DMS79 treated with DMSO at 0.1 percent for 48 hours (cell line): Measurements from ENCODE around the gene LITAF.
"Not testable (repeated sequence)": the region's sequence is repeated elsewhere in the genome, so short reads cannot be mapped to it uniquely, and the experiment has no call there.

Source experiments
- DNase-seq: peaks from one replicate; lab custom pipeline; 2025; lab: John Stamatoyannopoulos, UW

Gene LITAF

DNA sequence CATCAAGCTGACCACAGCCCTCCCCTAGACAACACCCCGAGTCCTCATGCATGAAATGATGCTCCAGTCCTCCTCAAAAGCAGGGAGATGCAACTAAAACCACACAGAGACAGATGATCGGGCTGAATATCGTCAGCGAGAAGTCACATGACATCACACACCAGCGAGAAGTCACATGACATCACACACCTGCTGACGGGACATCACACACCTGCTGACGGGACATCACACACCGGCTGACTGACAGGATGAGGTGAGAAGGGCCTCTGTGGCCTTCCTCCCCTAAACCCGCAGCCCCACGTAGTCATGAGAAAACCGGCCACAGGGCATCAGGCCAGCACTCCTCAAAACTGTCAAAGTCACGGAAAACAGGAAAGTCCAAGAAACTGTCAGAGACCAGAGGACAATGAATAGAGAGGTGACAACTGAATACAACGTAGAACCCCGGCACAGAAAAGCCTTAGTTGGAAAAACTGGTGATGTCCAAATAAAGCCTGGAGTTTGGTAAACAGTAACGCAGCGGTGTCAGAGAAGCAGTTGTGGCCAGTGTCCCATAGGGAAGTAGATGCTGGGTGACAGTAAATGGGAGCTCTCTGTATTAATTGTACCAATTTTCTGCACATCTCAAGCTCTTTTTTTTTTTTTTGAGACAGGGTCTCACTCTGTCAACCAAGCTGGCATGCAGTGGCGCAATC, 14.3 kb downstream of the LITAF start:
- DNase-seq: no peak

DNA sequence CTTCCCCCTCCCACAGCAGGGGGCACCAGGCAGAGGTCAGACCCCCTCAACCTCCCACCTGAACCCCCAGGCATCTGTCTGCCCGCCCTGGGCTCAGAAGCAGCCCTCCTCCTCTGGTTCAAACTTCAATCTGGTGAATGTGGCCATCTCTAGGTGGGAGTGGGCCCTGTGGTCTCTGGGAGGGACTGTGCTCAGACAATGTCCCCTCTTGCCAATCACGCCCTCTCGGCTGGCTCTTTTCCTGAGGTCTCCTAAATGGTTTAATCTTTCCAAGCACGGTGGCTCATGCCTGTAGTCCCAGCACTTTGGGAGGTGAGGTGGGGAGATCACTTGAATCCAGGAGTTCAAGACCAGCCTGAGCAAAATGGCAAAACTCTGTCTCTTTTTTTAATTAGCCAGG, 15.2 kb downstream of the LITAF start:
- DNase-seq: no peak

DNA sequence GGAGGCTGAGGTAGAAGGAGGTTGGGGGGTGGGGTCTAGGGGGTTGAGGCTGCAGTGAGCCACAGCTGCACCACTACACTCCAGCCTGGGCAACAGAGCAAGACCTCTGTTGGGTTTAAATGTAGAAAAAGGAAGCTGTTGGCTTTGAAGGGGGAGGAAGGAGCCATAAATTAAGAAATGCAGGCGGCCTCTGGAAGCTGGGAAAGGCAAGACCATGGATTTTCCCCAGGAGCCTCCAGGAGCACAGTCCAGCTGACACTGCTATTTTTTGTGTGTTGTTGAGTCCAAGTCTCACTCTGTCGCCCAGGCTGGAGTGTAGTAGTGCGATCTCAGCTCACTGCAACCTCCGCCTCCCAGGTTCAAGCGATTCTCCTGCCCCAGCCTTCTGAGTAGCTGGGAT, 15.9 kb downstream of the LITAF start:
- no peak for DNase-seq

DNA sequence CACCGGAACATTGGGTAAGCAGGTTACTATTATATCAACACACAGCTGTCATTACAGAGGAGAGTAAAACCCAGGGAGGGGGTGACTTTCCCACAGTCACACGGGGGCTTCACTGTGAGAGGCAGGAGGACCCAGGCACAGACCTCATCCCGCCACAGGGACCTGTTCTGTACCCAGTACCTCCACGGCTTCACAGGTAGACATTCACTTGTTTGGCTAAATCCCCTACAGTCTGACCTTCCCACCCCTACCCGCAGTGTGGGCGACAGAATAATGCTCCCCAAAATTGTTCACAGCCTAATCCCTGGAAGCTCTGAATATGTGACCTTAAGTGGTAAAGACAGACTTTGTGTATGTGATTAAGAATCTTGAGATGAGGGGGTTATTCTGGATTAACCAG, 16.5 kb downstream of the LITAF start:
- no peak for DNase-seq

DNA sequence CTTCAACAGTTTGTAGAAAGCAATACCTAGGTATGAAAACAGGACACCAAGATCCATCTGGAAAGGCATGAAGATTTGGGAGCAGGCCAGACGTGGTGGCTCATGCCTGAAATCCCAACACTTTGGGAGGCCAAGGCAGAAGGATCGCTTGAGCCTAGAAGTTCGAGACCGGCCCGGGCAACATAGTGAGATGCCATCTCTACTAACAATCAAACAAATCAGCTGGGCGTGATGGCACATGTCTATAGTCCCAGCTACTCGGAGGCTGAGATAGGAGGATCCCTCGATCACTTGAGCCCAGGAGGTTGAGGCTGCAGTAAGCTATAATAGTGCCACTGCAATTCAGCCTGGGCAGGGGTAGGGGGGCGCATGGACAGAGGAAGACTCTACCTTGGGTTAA, 20.3 kb downstream of the LITAF start:
- DNase-seq: no peak

DNA sequence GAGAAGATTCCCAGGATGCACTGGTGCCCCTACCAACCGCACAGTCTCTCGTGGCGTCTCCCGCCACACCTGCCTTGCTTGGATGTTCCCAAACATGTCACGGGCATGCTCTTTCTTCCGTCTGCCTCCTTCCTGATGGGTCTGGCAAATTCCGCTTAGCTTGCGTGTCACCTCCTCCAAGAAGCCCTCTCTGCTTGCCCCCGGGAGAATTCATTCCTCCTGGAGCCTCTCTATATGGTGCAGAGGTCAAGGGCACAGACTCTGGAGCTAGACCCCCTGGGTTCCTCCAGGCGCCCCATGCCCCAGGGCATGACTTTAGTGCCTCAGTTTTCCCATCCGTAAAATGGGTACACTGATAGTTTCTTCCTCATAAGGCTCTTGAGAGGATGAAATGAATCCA, 21.1 kb downstream of the LITAF start:
- DNase-seq: no peak

DNA sequence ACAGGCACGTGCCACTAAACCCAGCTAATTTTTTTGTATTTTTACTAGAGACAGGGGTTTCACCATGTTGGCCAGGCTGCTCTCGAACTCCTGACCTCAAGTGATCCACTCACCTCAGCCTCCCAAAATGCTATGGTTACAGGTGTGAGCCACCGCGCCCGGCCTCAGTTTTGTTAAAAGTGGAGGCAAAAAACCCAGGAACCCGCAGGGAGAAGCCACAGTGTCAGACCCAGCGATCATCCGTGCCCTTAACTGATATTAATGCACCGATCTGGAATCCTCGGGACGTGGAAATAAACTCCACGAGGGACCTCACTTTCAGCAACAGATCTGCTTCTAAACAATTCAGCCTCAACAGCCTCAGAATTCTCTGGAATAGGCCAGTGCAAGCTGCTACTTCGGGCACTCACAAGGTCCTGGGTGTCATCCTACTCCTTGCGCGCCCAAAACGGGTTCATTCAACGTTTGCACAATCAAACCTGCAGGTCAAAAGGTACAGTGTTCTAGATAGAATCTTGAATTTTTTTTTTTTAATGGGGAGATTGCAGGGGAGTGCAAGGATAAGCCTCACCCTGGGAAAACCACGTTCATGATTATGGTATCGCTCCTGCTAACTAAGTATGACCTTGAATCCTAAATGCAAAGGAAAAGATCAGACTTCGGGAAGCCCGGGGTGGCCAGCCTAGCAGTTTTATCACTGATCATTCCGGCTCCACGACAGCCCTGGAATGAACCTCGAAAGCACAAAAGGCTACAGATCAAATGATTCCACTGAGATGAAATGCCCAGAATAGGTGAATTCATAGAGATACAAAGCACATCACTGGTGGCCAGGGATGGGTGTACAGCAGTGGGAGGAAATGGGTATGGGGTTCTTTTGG, 22.4 kb downstream of the LITAF start:
- no peak for DNase-seq

DNA sequence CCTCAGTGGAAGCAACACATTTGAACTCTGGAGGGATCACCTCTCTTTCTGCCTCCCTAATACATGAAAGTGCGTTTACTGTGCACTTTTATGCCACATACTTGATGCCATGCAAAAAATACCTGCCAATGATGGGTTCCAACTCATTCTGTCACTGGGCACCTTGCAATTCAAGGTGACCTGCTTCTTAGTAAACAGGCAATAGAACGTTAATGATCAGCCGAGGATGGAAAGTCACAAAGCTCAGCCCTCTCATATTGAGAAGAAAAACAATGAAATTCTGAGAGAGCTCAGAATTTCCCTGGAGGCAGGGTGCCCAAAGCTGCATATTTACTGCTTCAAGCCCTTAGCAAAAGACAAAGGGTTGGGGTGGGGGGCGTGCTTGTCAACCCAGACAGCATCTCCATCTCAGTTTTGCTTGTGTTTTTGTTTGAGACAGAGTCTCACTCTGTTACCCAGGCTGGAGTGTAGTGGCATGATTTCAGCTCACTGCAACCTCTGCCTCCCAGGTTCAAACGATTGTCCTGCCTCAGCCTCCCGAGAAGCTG, 23.2 kb downstream of the LITAF start:
- DNase-seq: no peak

DNA sequence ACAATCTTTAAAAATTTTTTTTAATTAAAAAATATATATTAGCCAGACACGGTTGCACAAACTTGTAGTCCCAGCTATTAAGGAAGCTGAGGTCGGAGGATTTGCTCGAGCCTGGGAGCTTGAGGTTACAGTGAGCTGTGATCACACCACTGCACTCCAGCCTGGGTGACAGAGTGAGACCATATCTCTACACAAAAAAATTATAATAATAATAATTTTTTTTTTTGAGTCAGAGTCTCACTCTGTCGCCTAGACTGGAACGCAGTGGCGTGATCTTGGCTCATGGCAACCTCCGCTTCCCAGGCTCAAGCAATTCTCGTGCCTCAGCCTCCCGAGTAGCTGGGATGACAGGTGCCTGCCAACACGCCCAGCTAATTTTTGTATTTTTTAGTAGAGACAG, 23.8 kb downstream of the LITAF start:
- no peak for DNase-seq

DNA sequence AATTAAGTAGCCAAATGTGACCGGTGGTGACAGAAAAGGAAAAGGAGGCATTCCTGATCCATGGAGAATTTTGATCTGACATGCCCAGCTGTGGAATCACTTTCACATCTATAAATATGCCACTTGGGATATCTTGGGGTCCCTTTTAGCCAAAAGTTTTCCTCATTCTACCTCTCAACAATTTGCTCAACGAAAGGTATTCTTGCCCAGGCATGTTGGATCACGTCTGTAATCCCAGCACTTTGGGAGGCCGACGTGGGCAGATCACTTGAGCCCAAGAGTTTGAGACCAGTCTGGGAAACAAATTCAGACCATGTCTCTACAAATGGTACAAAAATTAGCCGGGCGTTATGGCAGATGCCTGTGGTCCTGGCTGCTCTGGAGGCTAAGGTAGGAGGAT, 24.3 kb downstream of the LITAF start:
- peak; percentile 41 for DNase-seq

DNA sequence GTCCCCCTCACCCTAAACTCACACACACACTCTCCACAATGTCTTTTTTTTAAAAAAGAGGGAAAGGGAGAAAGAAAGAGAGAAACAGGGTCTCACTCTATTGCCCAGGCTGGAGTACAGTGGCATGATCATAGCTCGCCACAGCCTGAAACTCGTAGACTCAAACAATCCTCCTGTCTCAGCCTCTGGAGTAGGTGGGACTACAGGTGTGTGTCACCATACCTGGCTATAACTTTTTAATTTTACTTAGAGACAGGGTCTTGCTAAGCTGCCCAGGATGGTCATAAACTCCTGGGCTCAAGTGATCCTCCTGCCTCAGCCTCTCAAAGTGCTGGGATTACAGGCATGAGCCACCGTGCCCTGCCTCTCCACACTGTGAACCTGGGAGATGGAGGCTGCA, 24.9 kb downstream of the LITAF start:
- DNase-seq: no peak

DNA sequence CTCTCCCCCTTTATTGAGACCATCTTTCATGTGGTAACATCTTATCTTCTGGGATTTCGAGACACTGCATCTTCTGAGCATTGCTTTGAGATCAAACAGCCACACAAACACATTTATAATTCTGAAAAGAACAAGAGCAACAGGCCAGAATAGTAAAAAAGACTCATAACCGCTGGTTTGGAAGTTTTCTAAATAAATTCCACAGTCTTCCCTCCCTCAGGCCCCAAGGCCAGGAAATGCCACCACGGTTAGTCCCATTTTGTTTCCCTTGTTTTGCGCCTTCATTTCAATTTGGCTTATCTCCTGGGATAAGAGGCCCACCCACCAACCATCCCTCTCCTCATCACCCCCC, 25.3 kb downstream of the LITAF start:
- DNase-seq: no peak

DNA sequence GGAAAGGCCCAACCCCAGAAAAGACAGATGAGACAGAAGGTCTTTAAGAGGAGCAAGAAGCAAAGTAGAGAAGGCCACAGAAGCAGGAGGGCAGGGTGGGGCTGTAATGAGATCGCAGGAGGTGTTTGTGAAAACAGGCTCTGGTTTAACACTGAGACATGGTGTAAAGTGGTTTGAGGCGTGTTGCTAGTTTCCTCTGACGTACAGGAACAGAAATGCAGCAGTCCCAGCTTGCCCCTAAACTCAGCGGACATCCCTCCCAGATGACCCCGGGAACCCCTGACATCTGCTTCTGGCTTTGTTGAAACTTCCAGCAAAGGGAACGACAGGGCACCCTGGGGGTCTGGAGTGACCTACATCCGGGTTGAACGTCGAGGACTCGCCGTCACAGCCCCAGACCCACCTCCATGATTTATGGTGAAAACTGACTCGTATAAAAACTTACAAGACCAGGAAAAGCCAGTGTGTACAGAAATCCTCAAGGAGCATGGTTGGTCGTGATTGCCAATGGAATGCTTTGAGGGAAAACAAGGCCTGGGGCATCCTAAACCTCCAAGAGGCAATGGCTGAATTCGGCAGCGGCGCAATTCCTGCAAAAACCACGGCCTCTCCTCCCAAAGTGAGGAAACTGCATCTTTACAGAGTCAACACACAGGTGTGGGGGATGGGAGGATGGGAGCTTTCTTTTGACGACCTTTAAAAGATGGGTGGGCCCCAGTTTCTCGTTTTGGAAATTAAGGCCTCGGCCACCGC, 25.8 kb downstream of the LITAF start:
- no peak for DNase-seq

DNA sequence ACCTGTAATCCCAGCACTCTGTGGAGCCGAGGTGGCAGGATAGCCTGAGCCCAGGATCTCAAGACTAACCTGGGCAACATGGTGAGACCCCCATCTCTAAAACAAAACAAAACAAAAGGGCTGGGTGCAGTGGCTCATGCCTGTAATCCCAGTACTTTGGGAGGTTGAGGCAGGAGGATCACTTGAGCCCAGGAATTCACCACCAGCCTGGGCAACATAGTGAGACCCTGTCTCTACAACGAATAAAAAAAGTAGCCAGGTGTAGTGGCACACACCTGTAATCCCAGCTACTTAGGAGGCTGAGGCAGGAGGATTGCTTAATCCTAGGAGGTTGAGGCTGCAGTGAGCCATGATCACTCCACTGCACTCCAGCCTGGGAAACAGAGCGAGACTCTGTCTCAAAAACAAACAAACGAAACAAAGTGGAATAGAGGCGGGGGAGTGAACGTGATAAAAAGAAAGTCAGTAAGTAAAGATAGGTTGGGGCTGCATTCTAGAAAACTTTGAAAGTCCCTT, 28.4 kb downstream of the LITAF start:
- DNase-seq: not testable (repeated sequence)

DNA sequence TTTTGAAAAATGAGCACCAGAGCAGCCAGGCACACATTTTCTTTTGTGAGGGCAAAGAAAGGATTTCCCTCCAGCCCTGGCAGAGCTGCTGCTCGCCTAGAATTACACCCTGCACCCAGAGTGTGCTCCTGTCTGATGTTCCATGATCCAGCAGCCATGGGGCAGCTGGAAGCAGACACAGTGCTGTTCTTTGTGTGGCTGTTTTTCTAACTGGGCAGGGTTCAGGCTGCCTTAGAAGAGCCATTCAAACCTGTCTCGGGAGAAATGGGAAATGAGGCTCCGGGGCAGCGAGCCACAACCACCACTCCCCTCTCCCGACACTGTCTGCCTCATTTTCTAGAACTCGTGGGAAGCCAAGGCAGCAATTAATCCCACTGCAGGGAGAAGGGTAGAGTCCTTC, 28.9 kb downstream of the LITAF start:
- DNase-seq: no peak

DNA sequence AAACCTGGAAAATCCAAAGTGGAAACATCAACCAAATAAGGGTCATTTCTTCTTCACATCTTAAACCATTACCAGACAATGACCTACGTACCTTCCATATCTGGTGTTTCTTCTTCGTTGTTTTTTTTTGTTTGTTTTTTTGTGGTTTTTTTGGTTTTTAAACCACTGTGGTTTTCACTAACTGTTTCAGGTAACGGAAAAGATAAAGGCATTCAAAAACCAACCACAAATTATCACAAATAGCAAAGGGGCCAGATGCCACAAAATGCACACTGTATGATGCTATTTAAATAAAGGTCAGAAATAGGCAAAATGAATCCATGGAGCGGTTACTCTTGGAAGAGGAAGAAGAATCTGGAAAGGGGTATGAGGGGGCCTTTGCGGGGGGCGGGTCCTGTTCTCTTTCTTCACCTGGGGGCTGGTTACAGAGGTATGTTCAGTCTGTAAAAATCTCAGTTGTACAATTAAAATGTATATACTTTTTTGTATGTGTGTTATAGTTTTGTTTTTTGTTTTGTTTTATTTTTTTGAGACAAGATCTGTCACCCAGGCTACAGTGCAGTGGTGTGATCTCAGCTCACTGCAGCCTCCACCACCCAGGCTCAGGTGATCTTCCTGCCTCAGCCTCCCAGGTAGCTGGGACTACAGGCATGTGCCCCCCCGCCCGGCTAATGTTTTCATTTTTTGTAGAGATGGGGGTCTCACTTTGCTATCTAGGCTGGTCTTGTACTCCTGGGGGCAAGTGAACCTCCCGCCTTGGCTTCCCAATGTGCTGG, 29.6 kb downstream of the LITAF start:
- DNase-seq: no peak

DNA sequence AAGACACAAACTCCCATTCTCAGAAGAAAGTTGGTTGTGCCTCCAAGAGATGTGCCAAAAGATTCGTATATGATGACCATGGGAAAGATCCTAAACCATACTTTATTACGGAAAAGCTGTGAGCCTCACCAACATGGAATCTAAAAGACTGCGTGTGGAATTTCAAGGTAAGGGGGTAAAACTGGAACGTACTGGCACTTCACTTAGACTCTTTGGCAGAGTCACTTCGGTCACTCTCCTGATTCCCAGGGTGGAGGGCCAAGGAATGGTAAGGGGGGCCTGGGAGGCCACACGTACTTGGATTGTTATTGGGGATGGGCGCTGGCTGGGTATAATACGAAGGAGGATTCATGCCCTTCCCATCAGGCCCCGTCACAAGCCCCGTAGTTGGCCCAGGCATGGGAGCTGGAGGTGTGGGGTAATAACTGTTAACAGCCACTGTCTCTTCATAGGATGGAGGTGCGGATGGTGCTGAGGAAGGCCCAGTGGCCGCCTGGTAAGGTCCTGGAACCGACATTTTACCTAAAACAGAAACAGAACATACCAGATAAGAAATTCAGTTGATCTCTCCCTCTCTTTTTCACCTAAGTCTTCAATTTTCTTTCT, 30.4 kb downstream of the LITAF start:
- no peak for DNase-seq

DNA sequence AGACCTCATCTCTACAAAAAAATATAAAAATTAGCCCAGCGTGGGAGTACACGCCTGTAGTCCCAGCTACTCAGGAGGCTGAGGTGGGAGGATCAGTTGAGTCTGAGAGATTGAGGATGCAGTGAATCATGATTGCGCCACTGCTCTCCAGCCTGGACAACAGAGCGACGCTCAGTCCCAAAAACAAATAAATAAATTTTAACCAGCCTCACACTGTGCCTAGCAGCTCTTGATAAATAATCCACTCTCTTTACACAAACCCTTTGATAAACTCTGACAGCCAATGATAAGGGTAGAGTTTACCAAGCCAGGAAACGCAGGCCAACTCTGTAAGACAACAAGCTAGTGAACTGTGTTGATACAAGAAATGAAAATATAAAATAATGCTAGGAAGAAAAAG, 32.7 kb downstream of the LITAF start:
- DNase-seq: no peak

DNA sequence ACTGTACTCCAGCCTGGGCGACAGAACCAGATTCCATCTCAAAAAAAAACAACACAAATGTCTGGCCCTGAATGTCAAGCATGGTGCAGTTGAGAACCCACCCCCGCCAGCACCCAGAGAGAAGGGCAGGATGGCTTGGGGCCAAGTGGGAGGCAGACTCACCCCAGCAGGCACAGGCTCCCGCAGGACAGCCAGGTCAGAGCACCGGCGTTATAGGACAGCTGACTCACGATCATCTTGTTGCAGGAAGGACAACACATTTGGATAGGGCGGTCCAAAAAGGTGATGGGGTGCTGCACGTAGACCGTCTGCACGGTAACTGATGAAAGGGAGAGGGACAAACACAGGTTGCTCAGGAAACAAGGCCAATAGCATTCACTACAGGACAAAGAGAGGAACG, 33.3 kb downstream of the LITAF start:
- DNase-seq: no peak

DNA sequence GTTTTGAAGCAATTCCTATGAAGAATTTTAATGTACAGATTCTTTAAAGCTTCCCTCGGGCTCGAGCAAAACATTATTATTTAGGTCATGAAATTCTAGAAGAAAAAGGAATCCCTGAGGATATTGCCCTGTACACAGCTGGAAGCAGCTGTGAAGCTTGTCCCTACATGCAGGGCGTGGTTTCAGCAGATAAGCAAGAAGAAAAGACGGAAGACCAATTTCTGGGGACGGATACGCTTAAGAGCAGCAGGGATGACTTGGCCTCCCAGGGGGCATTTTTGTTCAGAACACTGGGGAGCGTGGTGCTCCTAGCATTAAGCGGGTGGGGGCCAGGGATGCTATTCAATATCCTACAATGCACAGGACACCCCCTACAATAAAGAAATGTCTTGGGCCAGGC, 34.3 kb downstream of the LITAF start:
- DNase-seq: no peak

DNA sequence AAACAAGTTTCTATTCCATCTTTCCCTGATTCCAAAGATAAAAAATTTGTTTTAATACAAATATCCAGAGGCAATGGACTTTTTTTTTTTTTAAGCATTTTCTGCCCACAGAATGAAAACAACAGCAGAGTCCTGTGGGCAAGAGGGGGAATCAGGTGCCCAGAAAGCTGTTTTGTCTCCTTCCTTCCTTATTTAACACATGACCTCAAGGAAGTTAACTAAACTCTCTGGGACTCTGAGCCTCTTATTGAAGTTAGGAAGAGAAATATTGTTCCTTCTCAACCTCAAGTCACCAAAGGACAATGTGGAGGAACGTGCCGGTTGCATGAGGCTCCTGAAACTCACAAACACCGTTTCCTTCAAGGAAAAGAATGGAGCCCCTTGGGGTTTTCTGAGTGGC, 34.9 kb downstream of the LITAF start:
- DNase-seq: no peak
